ENCODE measurements around the gene STK32C. TPM values are rescaled to one million over a fixed set of nuclear protein-coding genes. Genes with fewer than 3 reads are reported as not detected.

The STK32C gene
- total and polyA plus RNA-seq, 2 donors = 4.8 to 13.6 TPM

DNA sequence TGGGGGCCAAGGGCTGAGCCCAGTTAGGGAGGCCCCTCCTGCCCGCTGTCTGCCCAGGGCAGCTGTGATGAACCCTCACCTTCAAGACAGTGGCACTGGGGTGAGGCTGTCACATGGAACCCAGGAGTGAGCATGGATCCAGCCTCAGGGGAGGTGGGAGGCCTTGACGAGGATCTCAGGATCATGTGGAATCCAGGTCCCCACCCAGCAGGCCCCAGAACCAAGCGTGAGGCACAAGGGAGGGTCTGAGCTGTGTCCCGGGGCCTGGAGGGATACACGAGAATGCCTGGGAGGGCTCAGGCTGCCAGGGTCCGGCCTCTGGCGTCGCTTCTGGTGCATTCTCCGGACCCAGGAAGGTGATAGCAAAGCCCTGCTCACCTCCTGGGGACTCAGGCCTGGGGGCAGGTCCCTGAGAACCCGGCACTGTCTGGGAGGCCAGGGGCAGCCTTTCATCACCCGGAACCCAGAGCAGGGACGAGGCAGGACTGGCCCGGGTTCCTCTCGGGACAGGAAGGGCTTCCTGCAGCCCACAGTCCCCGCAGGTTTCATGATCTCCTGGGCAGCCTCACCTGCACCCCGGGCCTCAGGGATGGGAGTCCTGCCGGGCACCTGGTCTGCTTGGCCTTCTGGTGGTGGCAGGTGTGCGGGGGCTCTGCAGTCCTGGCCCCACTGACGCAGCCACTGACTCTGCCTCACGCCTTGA is 103.5 kb downstream of the STK32C start:
- Histone ChIP-seq H3K27ac (ENCODE audit: low read depth) (no peak overlapping the region), H3K36me3 (ENCODE audit: insufficient read depth) (no peaks in the 10 kb centered on the region), H3K4me1 (ENCODE audit: insufficient read depth) (no peaks in the 10 kb centered on the region), H3K4me3 (ENCODE audit: low read depth, low read length) (no peak overlapping the region)
- WGBS = 77% methylated on average over 20 of the region's 20 CpGs
- no peak for DNase-seq (ENCODE audit: extremely low spot score)

DNA sequence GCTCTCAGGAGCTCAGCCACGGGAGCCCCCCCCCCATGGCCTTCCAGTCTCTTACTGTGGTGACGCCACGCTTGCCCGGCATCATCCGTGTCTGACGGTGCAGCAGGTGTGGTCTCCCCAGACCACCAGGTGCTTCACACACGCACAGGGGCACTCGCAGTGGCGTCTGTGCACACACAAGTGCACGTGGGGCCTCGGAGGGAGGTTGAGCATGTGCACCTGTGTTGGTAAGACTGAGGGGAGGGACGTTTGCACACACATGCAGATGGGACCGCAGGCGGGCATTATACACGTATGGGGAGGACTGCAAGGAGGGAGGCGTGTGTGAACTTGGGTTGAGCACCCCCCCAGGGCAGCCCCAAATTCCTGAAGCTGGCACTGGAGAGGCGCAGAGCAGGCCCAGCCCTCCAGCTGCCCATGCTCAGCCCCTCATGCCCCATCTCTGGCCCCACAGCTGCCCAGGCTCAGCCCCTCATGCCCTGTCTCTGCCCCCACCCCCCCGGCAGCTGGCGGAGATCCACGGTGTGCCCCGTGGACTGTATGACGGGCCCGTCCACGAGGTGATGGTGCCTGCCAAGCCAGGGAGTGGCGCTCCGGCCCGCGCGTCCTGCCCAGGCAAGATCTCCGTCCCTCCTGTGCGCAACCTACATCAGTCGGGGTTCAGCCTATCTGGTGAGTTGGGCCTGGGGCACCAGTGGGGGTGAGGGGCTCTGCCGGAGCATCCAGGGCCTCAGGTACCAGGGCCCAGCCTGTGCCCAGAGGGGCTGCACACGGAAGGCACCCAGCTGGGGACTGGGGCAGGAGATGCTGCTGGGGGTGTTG is 104.3 kb downstream of the STK32C start:
- WGBS = 89% methylated on average over 34 of the region's 34 CpGs
- Histone ChIP-seq H3K4me3 (ENCODE audit: low read depth, low read length) (no peak overlapping the region), H3K27ac (ENCODE audit: low read depth) (no peak overlapping the region), H3K36me3 (ENCODE audit: insufficient read depth) (no peaks in the 10 kb centered on the region), H3K4me1 (ENCODE audit: insufficient read depth) (no peaks in the 10 kb centered on the region)
- no peak for DNase-seq (ENCODE audit: extremely low spot score)

DNA sequence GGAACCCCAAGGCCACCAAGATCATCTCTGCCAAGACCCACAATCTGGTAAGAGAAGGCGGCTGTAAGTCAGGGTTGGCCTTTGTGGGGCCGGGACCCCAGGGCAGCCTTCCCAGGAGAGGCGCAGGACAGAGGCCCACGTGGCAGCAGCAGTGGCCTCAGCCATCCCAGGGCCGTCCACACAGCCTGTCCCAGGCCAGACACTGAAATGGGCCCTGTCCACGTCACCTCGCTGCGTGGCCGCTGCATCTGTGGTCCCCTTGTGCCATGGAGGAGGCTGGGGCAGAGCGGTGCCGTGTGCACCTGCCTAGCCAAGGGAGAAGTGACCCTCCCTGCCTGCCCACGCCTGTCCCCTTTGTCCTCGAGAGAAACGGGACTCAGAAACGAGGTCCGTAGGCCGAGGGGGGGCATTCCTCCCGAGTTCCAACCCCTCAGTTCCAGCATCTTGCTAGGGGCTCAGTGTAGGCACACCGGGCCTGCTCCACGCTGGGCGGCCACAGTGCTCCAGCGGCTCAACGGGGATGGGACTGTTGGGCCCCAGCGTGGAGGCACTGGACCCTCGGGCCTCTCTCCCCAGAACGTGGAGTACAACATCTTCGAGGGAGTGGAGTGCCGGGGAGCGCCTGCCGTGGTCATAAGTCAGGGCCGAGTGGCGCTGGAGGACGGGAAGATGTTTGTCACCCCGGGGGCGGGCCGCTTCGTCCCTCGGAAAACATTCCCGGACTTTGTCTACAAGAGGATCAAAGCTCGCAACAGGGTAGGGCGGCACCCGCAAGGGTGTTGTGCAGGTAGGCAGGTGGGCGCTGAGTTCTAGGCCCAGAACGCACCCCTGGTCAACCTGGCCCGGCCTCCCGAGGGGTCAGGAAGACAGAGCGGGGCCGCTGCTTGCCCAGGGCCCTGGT is 105.4 kb downstream of the STK32C start:
- Histone ChIP-seq H3K4me1 (ENCODE audit: insufficient read depth) (no peaks in the 10 kb centered on the region), H3K27ac (ENCODE audit: low read depth) (no peak overlapping the region), H3K36me3 (ENCODE audit: insufficient read depth) (no peaks in the 10 kb centered on the region), H3K4me3 (ENCODE audit: low read depth, low read length) (no peak overlapping the region)
- no peak for DNase-seq (ENCODE audit: extremely low spot score)
- WGBS = 89% methylated on average over 48 of the region's 48 CpGs

DNA sequence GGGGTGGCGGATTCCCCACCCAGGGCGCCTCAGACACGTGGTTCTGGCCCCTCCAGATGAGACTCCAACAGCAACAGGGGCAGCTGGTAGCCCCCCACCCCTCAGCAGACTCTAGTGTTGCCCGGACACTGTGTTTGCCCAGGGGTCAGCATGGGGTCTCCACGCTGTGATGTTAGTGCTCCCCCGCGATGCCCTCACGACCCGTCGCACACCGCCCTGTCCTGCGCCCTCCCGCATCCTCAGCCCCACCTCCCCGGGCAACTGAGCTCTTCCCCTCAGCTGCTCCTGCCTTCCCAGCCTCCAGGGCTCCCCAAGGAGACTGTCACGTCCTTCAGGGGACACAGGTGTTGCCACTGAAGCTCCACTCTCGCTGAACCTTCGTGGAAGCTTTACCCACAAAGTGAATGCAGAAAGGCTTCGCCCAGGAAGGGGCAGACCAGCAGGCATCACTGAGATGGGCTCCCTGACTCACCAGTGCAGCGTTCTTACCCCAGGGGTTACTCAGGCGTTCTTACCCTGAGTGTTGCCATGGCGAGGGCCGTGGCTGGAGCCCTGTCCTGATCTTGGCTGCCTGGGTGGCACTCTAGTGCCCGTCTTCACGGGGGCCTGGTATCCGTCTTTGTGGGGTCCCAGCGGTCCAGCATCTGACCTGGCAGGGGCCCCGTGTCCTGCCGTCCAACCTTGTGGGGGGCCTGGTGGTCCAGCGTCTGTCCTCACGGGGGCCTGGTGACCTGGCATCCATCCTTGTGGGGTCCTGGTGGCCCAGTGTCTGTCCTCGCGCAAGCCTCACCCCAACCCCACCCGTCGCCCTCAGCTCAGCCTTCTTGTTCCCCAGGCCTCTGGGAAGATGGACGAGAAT is 106.4 kb downstream of the STK32C start:
- Histone ChIP-seq H3K4me1 (ENCODE audit: insufficient read depth) (no peaks in the 10 kb centered on the region), H3K4me3 (ENCODE audit: low read depth, low read length) (no peak overlapping the region), H3K36me3 (ENCODE audit: insufficient read depth) (no peaks in the 10 kb centered on the region), H3K27ac (ENCODE audit: low read depth) (no peak overlapping the region)
- DNase-seq (ENCODE audit: extremely low spot score) = no peak
- WGBS = 92% methylated on average over 35 of the region's 35 CpGs

DNA sequence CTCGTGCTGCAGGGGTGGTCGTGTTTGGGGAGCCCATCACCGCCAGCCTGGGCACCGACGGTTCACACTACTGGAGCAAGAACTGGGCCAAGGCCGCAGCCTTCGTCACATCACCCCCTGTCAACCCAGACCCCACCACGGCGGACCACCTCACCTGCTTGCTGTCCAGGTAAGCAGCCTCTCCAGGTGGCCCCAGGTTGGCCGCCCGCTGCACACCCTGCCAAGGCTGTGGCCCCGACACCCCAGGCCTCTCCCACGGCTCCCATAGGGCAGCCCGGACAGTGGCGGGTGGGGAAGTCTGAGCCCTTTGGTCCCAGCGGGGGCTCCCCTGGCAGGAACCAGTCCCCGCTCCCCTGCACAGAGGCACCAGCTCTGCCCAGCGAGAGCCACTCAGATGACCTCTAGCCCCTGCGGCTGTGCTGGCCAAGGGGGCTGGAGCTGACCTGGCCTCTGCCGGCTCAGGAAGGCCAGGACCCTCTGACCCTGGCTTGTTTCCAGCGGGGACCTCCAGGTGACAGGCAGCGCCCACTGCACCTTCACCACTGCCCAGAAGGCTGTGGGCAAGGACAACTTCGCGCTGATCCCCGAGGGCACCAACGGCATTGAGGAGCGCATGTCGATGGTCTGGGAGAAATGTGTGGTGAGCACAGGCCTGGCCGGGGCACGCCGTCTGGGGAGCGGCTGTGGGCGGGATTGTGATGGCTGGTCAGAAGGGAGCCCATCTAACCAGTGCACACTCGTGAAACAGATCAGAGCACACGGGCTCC is 107.2 kb downstream of the STK32C start:
- DNase-seq (ENCODE audit: extremely low spot score) = no peak
- Histone ChIP-seq H3K36me3 (ENCODE audit: insufficient read depth) (no peaks in the 10 kb centered on the region), H3K27ac (ENCODE audit: low read depth) (no peak overlapping the region), H3K4me3 (ENCODE audit: low read depth, low read length) (no peak overlapping the region), H3K4me1 (ENCODE audit: insufficient read depth) (no peaks in the 10 kb centered on the region)
- 87% methylated on average over 35 of the region's 35 CpGs for WGBS

DNA sequence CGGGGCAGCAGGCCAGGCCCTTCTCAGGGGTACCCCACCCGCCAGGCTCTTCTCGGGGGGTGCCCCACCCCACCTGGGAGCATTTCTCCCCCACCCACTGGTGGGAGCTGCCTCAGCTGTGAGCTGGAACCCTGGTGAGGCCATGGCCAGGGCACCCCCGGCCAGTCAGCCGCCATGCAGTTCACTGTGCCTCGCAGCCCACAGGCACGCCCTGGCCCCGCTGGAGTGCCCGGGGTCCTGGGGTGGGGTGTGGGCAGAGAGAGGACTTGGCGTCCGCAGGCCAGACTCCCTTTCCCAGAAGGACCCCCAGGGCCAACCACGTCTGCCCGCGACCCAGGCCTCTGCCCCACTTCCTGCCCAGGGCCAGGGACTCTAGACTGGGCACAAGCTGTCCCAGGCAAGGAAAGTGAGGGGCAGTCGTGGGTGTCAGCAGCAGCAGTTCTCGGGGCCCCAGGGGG is 107.9 kb downstream of the STK32C start:
- 86% methylated on average over 16 of the region's 16 CpGs for WGBS
- no peak for DNase-seq (ENCODE audit: extremely low spot score)
- no peaks in the 10 kb centered on the region for H3K4me1 ChIP-seq (ENCODE audit: insufficient read depth)
- H3K36me3 ChIP-seq (ENCODE audit: insufficient read depth) = no peaks in the 10 kb centered on the region
- H3K27ac ChIP-seq (ENCODE audit: low read depth) = no peak overlapping the region
- no peak overlapping the region for H3K4me3 ChIP-seq (ENCODE audit: low read depth, low read length)

DNA sequence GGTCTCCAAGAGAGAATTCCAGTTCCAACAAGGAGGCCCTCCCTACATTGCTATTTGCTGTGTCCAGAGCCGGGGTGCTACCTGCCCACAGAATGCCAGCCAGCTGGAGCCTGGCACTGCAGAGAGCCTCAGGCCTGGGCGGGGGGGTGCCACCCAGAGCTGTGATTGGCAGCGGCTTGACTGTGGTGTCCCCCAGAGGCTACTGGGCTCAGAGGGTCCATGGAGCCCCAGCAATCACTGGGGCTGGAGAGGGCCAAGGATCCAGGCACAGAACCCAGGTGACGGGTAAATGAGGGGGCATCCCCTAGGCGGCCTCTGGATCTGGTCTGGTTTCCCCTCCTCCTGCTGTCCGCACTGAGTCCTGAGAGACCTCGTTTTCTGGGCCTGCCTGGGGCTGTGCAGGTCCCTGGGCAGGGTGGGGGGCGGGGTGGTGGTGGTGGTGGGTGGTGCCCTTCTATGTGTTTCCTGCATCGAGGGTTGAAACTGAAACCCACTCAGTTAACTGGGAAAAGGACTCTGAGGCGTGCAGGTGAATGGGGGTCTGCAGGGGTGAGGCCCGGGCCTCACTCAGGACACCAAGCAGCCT is 108.4 kb downstream of the STK32C start:
- Histone ChIP-seq H3K4me1 (ENCODE audit: insufficient read depth) (no peaks in the 10 kb centered on the region), H3K4me3 (ENCODE audit: low read depth, low read length) (no peak overlapping the region), H3K36me3 (ENCODE audit: insufficient read depth) (no peaks in the 10 kb centered on the region), H3K27ac (ENCODE audit: low read depth) (no peak overlapping the region)
- DNase-seq (ENCODE audit: extremely low spot score) = no peak
- WGBS = 83% methylated on average over 11 of the region's 11 CpGs

DNA sequence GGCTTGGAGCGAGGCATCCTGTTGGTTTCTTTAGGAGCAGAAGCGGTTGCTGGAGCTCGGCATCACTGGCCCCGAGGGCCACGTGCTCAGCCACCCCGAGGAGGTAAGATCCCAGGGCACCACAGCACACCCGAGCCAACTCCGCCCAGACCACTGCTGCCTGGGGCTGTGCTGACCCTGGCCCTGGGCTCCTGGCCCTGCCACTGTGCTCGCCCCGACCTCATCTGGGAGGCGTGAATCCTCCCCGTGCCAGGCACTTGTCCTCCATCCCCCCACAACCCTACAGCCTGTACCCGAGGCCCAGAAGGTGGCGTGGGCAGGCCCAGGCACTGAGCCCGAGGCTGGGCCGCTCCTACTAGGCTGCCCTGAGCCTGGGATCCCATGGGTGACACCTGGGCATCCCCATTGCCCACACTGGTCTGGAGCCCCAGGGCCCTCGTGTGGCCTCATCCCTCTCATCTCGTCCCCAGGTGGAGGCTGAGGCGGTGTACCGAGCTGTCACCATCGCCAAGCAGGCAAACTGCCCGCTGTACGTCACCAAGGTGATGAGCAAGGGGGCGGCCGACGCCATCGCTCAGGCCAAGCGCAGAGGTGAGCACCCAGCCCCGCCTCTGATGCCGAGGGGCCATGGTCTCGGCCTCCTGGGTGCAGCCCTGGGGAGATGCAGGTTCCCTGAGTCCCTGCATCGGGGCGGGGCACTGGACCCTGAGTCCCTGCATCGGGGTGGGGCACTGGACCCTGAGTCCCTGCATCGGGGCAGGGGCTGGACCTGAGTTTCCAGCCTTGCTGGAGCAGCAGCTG is 109.2 kb downstream of the STK32C start:
- Histone ChIP-seq H3K27ac (ENCODE audit: low read depth) (no peak overlapping the region), H3K4me1 (ENCODE audit: insufficient read depth) (no peaks in the 10 kb centered on the region), H3K4me3 (ENCODE audit: low read depth, low read length) (no peak overlapping the region), H3K36me3 (ENCODE audit: insufficient read depth) (no peaks in the 10 kb centered on the region)
- no peak for DNase-seq (ENCODE audit: extremely low spot score)
- 94% methylated on average over 35 of the region's 35 CpGs for WGBS

DNA sequence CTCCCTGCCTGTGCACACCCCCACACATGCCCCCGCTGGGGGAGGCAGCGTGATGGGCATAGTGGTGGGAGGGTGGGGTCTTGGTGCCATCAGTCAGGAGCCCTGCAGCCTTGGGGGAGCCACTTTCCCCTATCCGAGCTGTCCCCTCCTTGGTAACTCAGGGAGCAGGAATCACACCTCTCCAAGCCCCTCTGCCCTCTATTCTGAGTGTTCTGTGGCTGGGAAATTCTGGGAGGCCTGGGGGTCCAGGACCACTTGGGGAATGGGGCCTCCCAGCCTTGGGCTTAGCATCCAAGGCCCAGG is 109.7 kb downstream of the STK32C start:
- no peaks in the 10 kb centered on the region for H3K4me1 ChIP-seq (ENCODE audit: insufficient read depth)
- DNase-seq (ENCODE audit: extremely low spot score) = no peak
- WGBS = 88% methylated on average over 3 of the region's 3 CpGs
- no peaks in the 10 kb centered on the region for H3K36me3 ChIP-seq (ENCODE audit: insufficient read depth)
- H3K27ac ChIP-seq (ENCODE audit: low read depth) = no peak overlapping the region
- H3K4me3 ChIP-seq (ENCODE audit: low read depth, low read length) = no peak overlapping the region

DNA sequence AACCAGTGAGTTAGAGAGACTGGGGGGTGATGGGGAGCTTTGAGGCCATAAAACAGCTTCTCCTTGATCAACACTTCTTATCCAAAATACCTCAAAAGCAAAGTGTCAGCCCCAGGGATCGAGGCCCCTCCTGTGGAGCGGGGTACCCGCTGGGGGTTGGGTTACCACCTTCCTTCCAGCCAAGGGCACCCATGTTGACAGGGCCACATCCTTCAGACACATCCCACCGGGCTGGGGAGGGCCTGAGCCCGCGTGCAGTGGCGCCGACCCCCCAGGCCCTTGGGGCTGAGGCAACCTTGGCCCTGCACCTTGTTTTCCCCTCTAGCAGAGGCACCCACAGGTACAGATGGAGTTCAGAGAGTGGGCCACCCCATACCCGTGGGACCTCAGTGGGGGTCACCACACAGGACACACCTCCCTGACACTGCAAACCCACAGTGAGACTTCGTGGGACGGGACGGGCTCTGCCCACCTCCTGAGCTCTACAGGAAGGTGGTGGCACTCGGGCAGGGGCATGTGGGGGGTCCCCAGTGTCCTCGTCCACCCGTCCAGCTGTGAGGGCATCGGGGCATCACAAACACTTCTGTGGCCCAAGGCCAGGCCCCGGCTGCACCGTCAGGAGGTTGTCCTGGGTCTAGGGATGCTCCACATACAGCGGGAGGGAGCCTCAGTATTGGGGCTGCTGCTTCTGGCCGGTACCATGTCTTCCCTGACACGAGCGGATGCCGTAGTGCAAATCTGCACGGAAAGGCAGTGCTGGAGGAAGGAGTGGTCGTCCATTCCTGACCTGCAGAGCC is 110.3 kb downstream of the STK32C start:
- DNase-seq (ENCODE audit: extremely low spot score) = no peak
- WGBS = 83% methylated on average over 25 of the region's 25 CpGs
- no peak overlapping the region for H3K27ac ChIP-seq (ENCODE audit: low read depth)
- no peaks in the 10 kb centered on the region for H3K36me3 ChIP-seq (ENCODE audit: insufficient read depth)
- H3K4me3 ChIP-seq (ENCODE audit: low read depth, low read length) = no peak overlapping the region
- no peaks in the 10 kb centered on the region for H3K4me1 ChIP-seq (ENCODE audit: insufficient read depth)

All from urinary bladder (tissue), 4 donors.